WERI-Rb-1 (cell line): ENCODE measurements around the gene LEFTY1.

Experiments used
- DNase-seq: peaks from one replicate; pipeline ENCODE4 v3.0.0-alpha.2; 2020
- H3K27ac ChIP-seq: fragments of 250-450 bp; sonication (Bioruptor Pico); 2 replicates; pipeline ENCODE4 v1.5.1; 2020; ENCODE audit warnings: mild to moderate bottlenecking, moderate library complexity
- H3K27me3 ChIP-seq: fragments of 250-450 bp; sonication (Bioruptor Pico); 2 replicates; pipeline ENCODE4 v1.5.1; 2021; ENCODE audit warnings: mild to moderate bottlenecking, low read depth, moderate library complexity; ENCODE audit not compliant: insufficient read depth, severe bottlenecking
- H3K36me3 ChIP-seq: fragments of 250-450 bp; sonication (Bioruptor Pico); 2 replicates; pipeline ENCODE4 v1.5.1; 2020; ENCODE audit warnings: mild to moderate bottlenecking, moderate library complexity
- H3K4me3 ChIP-seq: 2 replicates; pipeline ENCODE4 v1.5.1; 2011; ENCODE audit warnings: low read depth, mild to moderate bottlenecking, control low read depth, low read length
- H3K9me3 ChIP-seq: fragments of 250-450 bp; sonication (Bioruptor Pico); 2 replicates; pipeline ENCODE4 v1.5.1; 2021; ENCODE audit warnings: mild to moderate bottlenecking, moderate library complexity; ENCODE audit not compliant: severe bottlenecking
- CTCF ChIP-seq: IDR thresholded peaks from 2 replicates; pipeline ENCODE4 v1.5.1; 2011; ENCODE audit warnings: low read depth, mild to moderate bottlenecking, control low read depth, inconsistent platforms, low read length

LEFTY1 gene

GRCh38 chr1:225862581-225862950 lies 26.4 kb downstream of the LEFTY1 start:
- no peaks in the 10 kb centered on the region for H3K27me3 ChIP-seq
- no peak for DNase-seq
- H3K36me3 ChIP-seq: no peaks in the 10 kb centered on the region
- no peak overlapping the region for H3K27ac ChIP-seq
- TF ChIP-seq CTCF: no peak
- no peaks in the 10 kb centered on the region for H3K9me3 ChIP-seq
- no peak overlapping the region for H3K4me3 ChIP-seq

- no peaks in the 10 kb centered on the region for H3K9me3 ChIP-seq
- no peak overlapping the region for H3K4me3 ChIP-seq
- no peak for TF ChIP-seq CTCF
- H3K27ac ChIP-seq: no peak overlapping the region
- H3K36me3 ChIP-seq: no peaks in the 10 kb centered on the region
- no peaks in the 10 kb centered on the region for H3K27me3 ChIP-seq
- DNase-seq: no peak
Measured at GRCh38 chr1:225861834-225862580, 26.9 kb downstream of the LEFTY1 start.

GRCh38 chr1:225860876-225861441 lies 28.0 kb downstream of the LEFTY1 start:
- Histone ChIP-seq H3K27me3 (no peaks in the 10 kb centered on the region), H3K9me3 (no peaks in the 10 kb centered on the region), H3K27ac (no peak overlapping the region), H3K36me3 (no peaks in the 10 kb centered on the region), H3K4me3 (no peak overlapping the region)
- TF ChIP-seq CTCF: no peak
- DNase-seq: no peak

- Histone ChIP-seq H3K4me3 (no peak overlapping the region), H3K36me3 (no peaks in the 10 kb centered on the region), H3K9me3 (no peaks in the 10 kb centered on the region), H3K27ac (no peak overlapping the region), H3K27me3 (no peaks in the 10 kb centered on the region)
- no peak for DNase-seq
- no peak for TF ChIP-seq CTCF
Measured at GRCh38 chr1:225860107-225860506, 28.8 kb downstream of the LEFTY1 start.

GRCh38 chr1:225859151-225859550 lies 29.8 kb downstream of the LEFTY1 start:
- Histone ChIP-seq H3K9me3 (no peaks in the 10 kb centered on the region), H3K27me3 (no peaks in the 10 kb centered on the region), H3K36me3 (no peaks in the 10 kb centered on the region), H3K27ac (no peak overlapping the region), H3K4me3 (no peak overlapping the region)
- DNase-seq: no peak
- no peak for TF ChIP-seq CTCF

GRCh38 chr1:225857256-225857655 lies 31.7 kb downstream of the LEFTY1 start:
- no peaks in the 10 kb centered on the region for H3K27me3 ChIP-seq
- H3K4me3 ChIP-seq: no peak overlapping the region
- no peak for TF ChIP-seq CTCF
- DNase-seq: no peak
- H3K36me3 ChIP-seq: no peaks in the 10 kb centered on the region
- no peak overlapping the region for H3K27ac ChIP-seq
- H3K9me3 ChIP-seq: no peaks in the 10 kb centered on the region
